Adrenal gland (tissue), 12 donors: ENCODE measurements around the gene MDM2. TPM values are rescaled to one million over a fixed set of nuclear protein-coding genes. Genes with fewer than 3 reads are reported as not detected.

Source experiments
- DNase-seq, 7 donors: peaks; one replicate each; pipeline ENCODE4 v3.0.0-alpha.2; 2019 to 2020
- H3K27ac ChIP-seq, 5 donors: fragments of 200-600 bp; sonication (generic) in 4 of 5; 1 replicate in 3 of 5; 2 replicates in 2 of 5; pipeline versions ENCODE4 v1.5.1 to v1.8.0; 2016 to 2020; ENCODE audit warnings: mild to moderate bottlenecking in 1 of 5
- H3K27me3 ChIP-seq: fragments of 200-600 bp; 2 replicates; pipeline ENCODE4 v1.8.0; 2021
- H3K36me3 ChIP-seq, 2 donors: fragments of 200-600 bp; replicated peaks in 1 of 2; 1 replicate in 1 of 2; 2 replicates in 1 of 2; pipeline versions ENCODE4 v1.5.1 to v1.8.0; 2018 to 2022
- H3K4me1 ChIP-seq, 2 donors: fragments of 200-600 bp; replicated peaks in 1 of 2; 1 replicate in 1 of 2; 2 replicates in 1 of 2; pipeline versions ENCODE4 v1.5.1 to v1.8.0; 2018 to 2021
- H3K4me3 ChIP-seq, 4 donors: fragments of 200-600 bp; sonication (generic) in 3 of 4; one replicate each; pipeline ENCODE4 v1.5.1; 2016 to 2018
- H3K9me3 ChIP-seq, 3 donors: fragments of 200-600 bp; sonication (generic) in 1 of 3; replicated peaks in 1 of 3; 1 replicate in 2 of 3; 2 replicates in 1 of 3; pipeline versions ENCODE4 v1.5.1 to v1.8.0; 2016 to 2021
- CTCF ChIP-seq, 6 experiments: fragments of 450-650 bp in 4 of 6; fragments of 200-600 bp in 2 of 6; sonication (generic) in 1 of 6; IDR thresholded peaks; 1 replicate in 5 of 6; 2 replicates in 1 of 6; pipeline versions ENCODE4 v1.5.1 to v1.8.0; 2016 to 2021; ENCODE audit warnings: antibody characterized with exemption in 6 of 6, mild to moderate bottlenecking in 2 of 6, moderate library complexity in 1 of 6
- POLR2A ChIP-seq, 2 donors: fragments of 450-650 bp; IDR thresholded peaks; one replicate each; pipeline ENCODE4 v1.6.1; 2017; ENCODE audit warnings: antibody characterized with exemption in 2 of 2, mild to moderate bottlenecking in 2 of 2, moderate library complexity in 1 of 2
- WGBS, 4 donors: extraction: QIAGEN DNeasy Blood & Tissue Kit in 2 of 4; methylation state at CpG; one replicate each; pipeline versions ENCODE4 v1.1.5 to v1.1.7; 2013 to 2017; 5-methylcytosine and 5-hydroxymethylcytosine counted together
- intact Hi-C, 2 donors: fragments of 100-400 bp; cut with DNase I; formaldehyde crosslinking; loops; one replicate each; pipeline versions ENCODE4 v1.14.1 to v1.15.0; 2022 to 2023
- polyA plus RNA-seq, 3 donors: library from polyadenylated mRNA; stranded (reverse); fragments of 200-250 nt in 2 of 3; fragments of 350-450 nt in 1 of 3; fragmentation: Illumina TruSeq in 1 of 3; extraction: RNeasy Lipid Tissue Mini Kit (QIAGEN cat#74804) in 1 of 3; gene quantifications; one replicate each; pipeline ENCODE4 v1.2.3, GENCODE V29; 2013 to 2014
- total RNA-seq, 9 donors: library from RNA; depleted of rRNA in 4 of 9; stranded (reverse); fragments of >200 nt in 4 of 9; fragments of 120-200 nt in 1 of 9; fragmentation: NEBNext Ultra II Directional in 1 of 9; extraction: Animal tissue kit (Norgen Biotek cat#: 25700) in 1 of 9; gene quantifications; one replicate each; pipeline versions ENCODE4 v1.1.0 to v1.2.4, GENCODE V29; 2013 to 2023
- donor health status: healthy with polysubstance abuse.
- donor health status: Bipolar disorder and iron deficiency.
- donor health status: DM: yes; HTN: yes; CAD: no.
- donor health status: DM: no; HTN: no; CAD: no.
- donor health status: DM: no; HTN: no; CAD: no.
- donor health status: DM: yes; HTN: yes; CAD: no.

MDM2 gene
- total and polyA plus RNA-seq, 12 donors, result 44.3 to 241 (median 107) TPM

- 90 to 100% (median 94%) methylated on average over 3 of the region's 3 CpGs for WGBS, 4 donors
- intact Hi-C loops, result no loop called here
- no peak overlapping the region for H3K27ac ChIP-seq
- DNase-seq, result no peak
- no peaks in the 10 kb centered on the region for H3K9me3 ChIP-seq
- TF ChIP-seq POLR2A (IDR thresholded peaks at IDR 0.05) (no peak), CTCF (IDR thresholded peaks at IDR 0.05) (no peak)
- no peaks in the 10 kb centered on the region for H3K27me3 ChIP-seq
- no peaks in the 10 kb centered on the region for H3K4me1 ChIP-seq
- no peaks in the 10 kb centered on the region for H3K36me3 ChIP-seq
- no peak overlapping the region for H3K4me3 ChIP-seq
Observed at GRCh38 chr12:68854554-68854953, 46.6 kb downstream of the MDM2 start.

- H3K27me3 ChIP-seq, result no peaks in the 10 kb centered on the region
- H3K9me3 ChIP-seq, result no peaks in the 10 kb centered on the region
- H3K4me1 ChIP-seq, result no peaks in the 10 kb centered on the region
- H3K4me3 ChIP-seq, result no peak overlapping the region
- no peak for TF ChIP-seq POLR2A (IDR thresholded peaks at IDR 0.05)
- TF ChIP-seq CTCF (IDR thresholded peaks at IDR 0.05), result no peak
- no peaks in the 10 kb centered on the region for H3K36me3 ChIP-seq
- no peak for DNase-seq
- 92 to 98% (median 95%) methylated on average over 3 of the region's 3 CpGs for WGBS, 4 donors
- H3K27ac ChIP-seq, result no peak overlapping the region
- intact Hi-C loops, result no loop called here
Observed at GRCh38 chr12:68855111-68855510, 47.1 kb downstream of the MDM2 start.

GRCh38 chr12:68855771-68856170 is 47.8 kb downstream of the MDM2 start:
- TF ChIP-seq CTCF (IDR thresholded peaks at IDR 0.05) (no peak), POLR2A (IDR thresholded peaks at IDR 0.05) (no peak)
- DNase-seq, result no peak
- no peak overlapping the region for H3K4me3 ChIP-seq
- intact Hi-C loops, result no loop called here
- H3K36me3 ChIP-seq, result no peaks in the 10 kb centered on the region
- H3K9me3 ChIP-seq, result no peaks in the 10 kb centered on the region
- WGBS, 4 donors, result 95 to 97% (median 96%) methylated on average over 7 to 8 of the region's 8 CpGs
- no peak overlapping the region for H3K27ac ChIP-seq
- no peaks in the 10 kb centered on the region for H3K27me3 ChIP-seq
- no peaks in the 10 kb centered on the region for H3K4me1 ChIP-seq

GRCh38 chr12:68856510-68856909 is 48.5 kb downstream of the MDM2 start:
- no peaks in the 10 kb centered on the region for H3K4me1 ChIP-seq
- WGBS, 4 donors, result 82 to 87% (median 85%) methylated on average over 3 of the region's 3 CpGs
- H3K27me3 ChIP-seq, result no peaks in the 10 kb centered on the region
- no peak overlapping the region for H3K4me3 ChIP-seq
- no peaks in the 10 kb centered on the region for H3K36me3 ChIP-seq
- intact Hi-C loops, result no loop called here
- H3K27ac ChIP-seq, result no peak overlapping the region
- DNase-seq, result no peak
- no peak for TF ChIP-seq CTCF (IDR thresholded peaks at IDR 0.05)
- no peak for TF ChIP-seq POLR2A (IDR thresholded peaks at IDR 0.05)
- H3K9me3 ChIP-seq, result no peaks in the 10 kb centered on the region
